K562 (cell line): ENCODE measurements around the gene ARFGAP3. TPM values are rescaled to one million over a fixed set of nuclear protein-coding genes. Genes with fewer than 3 reads are reported as not detected.

Source experiments
- ATAC-seq: fragments of 200-7000 bp; cut with Tn5 transposase; 3 replicates; pipeline ENCODE4 v1.9.1; 2020; ENCODE audit warnings: moderate library complexity
- BruUV-seq: library from RNA; stranded (reverse); fragments of 400-500 nt; replicated peaks from 2 replicates; lab custom pipeline; 2021; lab: Mats Ljungman, UMichigan
- CTCF ChIA-PET: fragments of 300-600 bp; formaldehyde crosslinking; extraction: SDS; loops from one replicate; lab custom pipeline; 2021; ENCODE audit warnings: low intra/inter-chr PET ratio; lab: Yijun Ruan, JAX
- POLR2A ChIA-PET: fragments of 300-600, 350-650 bp; sonication (Branson Sonifier 250); formaldehyde crosslinking; extraction: SDS; loops from one replicate; lab custom pipeline; 2021; ENCODE audit warnings: antibody characterized with exemption, inconsistent platforms; lab: Yijun Ruan, JAX
- DNase-seq, 4 experiments: peaks; one replicate each; pipeline versions ENCODE4 v3.0.0 to v3.0.0-alpha.2; 2011 to 2018; ENCODE audit warnings: low spot score in 3 of 4, mixed read lengths in 3 of 4; ENCODE audit errors: extremely low read depth in 1 of 4
- FAIRE-seq: peaks from 2 replicates; lab custom pipeline; 2011; peaks lifted over from hg19 to GRCh38; lab: Jason Lieb, UNC
- H2AFZ ChIP-seq: 2 replicates; pipeline ENCODE4 v1.6.0; 2011; ENCODE audit warnings: low read depth, low read length, control low read depth, inconsistent platforms
- H3K27ac ChIP-seq: fragments of 200-600 bp; 3 replicates; pipeline ENCODE4 v1.8.0; 2011; ENCODE audit warnings: low read depth, mild to moderate bottlenecking, control low read depth, inconsistent platforms, low read length, moderate library complexity, mixed read lengths; ENCODE audit errors: extremely low read depth
- H3K27me3 ChIP-seq, 2 experiments: fragments of 300-600 bp in 1 of 2; 2 replicates in 1 of 2; 3 replicates in 1 of 2; pipeline versions ENCODE4 v1.6.0 to v1.8.0; 2011; ENCODE audit warnings: inconsistent platforms in 2 of 2, low read length in 2 of 2, mild to moderate bottlenecking in 1 of 2, mixed read lengths in 1 of 2, moderate library complexity in 1 of 2; ENCODE audit not compliant: control insufficient read depth in 2 of 2, insufficient read depth in 2 of 2
- H3K36me3 ChIP-seq: fragments of 300-600 bp; 3 replicates; pipeline ENCODE4 v1.8.0; 2011; ENCODE audit warnings: mild to moderate bottlenecking, low read length, inconsistent platforms; ENCODE audit not compliant: control insufficient read depth, insufficient read depth
- H3K4me1 ChIP-seq, 2 experiments: fragments of 200-600 bp in 1 of 2; replicated peaks in 1 of 2; 2 replicates in 1 of 2; 3 replicates in 1 of 2; pipeline versions ENCODE4 v1.5.1 to v1.8.0; 2011; ENCODE audit warnings: inconsistent platforms in 2 of 2, low read length in 2 of 2, mild to moderate bottlenecking in 1 of 2, mixed read lengths in 1 of 2, moderate library complexity in 1 of 2; ENCODE audit not compliant: control insufficient read depth in 2 of 2, insufficient read depth in 2 of 2
- H3K4me2 ChIP-seq: 2 replicates; pipeline ENCODE4 v1.6.1; 2011; ENCODE audit warnings: low read length, control low read depth, inconsistent platforms, mixed read lengths; ENCODE audit not compliant: insufficient read depth
- H3K4me3 ChIP-seq: fragments of 200-600 bp; sonication (generic), shearing (Covaris generic); 2 replicates; pipeline ENCODE4 v1.5.1; 2016; ENCODE audit warnings: control low read depth, inconsistent platforms
- H3K79me2 ChIP-seq: fragments of 200-600 bp; 3 replicates; pipeline ENCODE4 v1.8.0; 2011; ENCODE audit warnings: low read length, inconsistent platforms; ENCODE audit not compliant: control insufficient read depth, insufficient read depth
- H3K9ac ChIP-seq, 2 experiments: 2 replicates each; pipeline versions ENCODE4 v1.6.0 to v1.6.1; 2011; ENCODE audit warnings: low read depth in 2 of 2, low read length in 2 of 2, control low read depth in 1 of 2, inconsistent platforms in 1 of 2, mild to moderate bottlenecking in 1 of 2, mixed read lengths in 1 of 2; ENCODE audit not compliant: insufficient read depth in 1 of 2
- H3K9me1 ChIP-seq: one replicate; pipeline ENCODE4 v1.6.0; 2011; ENCODE audit warnings: inconsistent platforms, mild to moderate bottlenecking, low read length, moderate library complexity; ENCODE audit not compliant: control insufficient read depth, insufficient read depth
- H3K9me3 ChIP-seq: replicated peaks from 2 replicates; pipeline ENCODE4 v1.5.1; 2011; ENCODE audit warnings: low read depth, low read length, inconsistent platforms; ENCODE audit not compliant: control insufficient read depth, insufficient read depth
- H4K20me1 ChIP-seq: replicated peaks from 2 replicates; pipeline ENCODE4 v1.6.1; 2011; ENCODE audit warnings: low read length, inconsistent platforms, mixed read lengths; ENCODE audit not compliant: control insufficient read depth, insufficient read depth
- HDAC8 ChIP-seq: fragments of 450-650 bp; IDR thresholded peaks from 2 replicates; pipeline ENCODE4 v1.6.1; 2016; ENCODE audit warnings: mild to moderate bottlenecking, missing genetic modification characterization, moderate library complexity, missing compliant biosample characterization
- HMGN3 ChIP-seq: IDR thresholded peaks from 2 replicates; pipeline ENCODE4 v1.6.1; 2011; ENCODE audit warnings: borderline replicate concordance, low read depth, mild to moderate bottlenecking, mixed read lengths, low read length; ENCODE audit not compliant: insufficient read length; ENCODE audit errors: extremely low read depth
- ZBED1 ChIP-seq: IDR thresholded peaks from 2 replicates; pipeline ENCODE4 v1.6.1; 2014
- ZBTB17 ChIP-seq: fragments of 450-650 bp; formaldehyde crosslinking; IDR thresholded peaks from 2 replicates; pipeline ENCODE4 v1.4.0; 2020; ENCODE audit warnings: mild to moderate bottlenecking
- ZKSCAN3 ChIP-seq: fragments of 250-450 bp; sonication (Bioruptor Pico); IDR thresholded peaks from 2 replicates; pipeline ENCODE4 v1.4.0; 2020
- ZNF639 ChIP-seq, 2 experiments: fragments of 200-800 bp in 1 of 2; sonication (Bioruptor generic) in 1 of 2; sonication (generic) in 1 of 2; formaldehyde crosslinking in 1 of 2; IDR thresholded peaks in 1 of 2; conservative IDR thresholded peaks in 1 of 2; 2 replicates each; pipeline versions ENCODE4 v1.5.0 to v1.6.1; 2016 to 2020; ENCODE audit warnings: missing compliant biosample characterization in 1 of 2, missing genetic modification characterization in 1 of 2, missing genetic modification reagents in 1 of 2
- WGBS: fragments of 100-300 bp; shearing (Covaris generic); methylation state at CpG from one replicate; pipeline ENCODE4 v1.1.6; 2016; ENCODE audit warnings: low coverage, mixed read lengths; ENCODE audit not compliant: insufficient coverage; ENCODE audit errors: missing lambda C conversion rate; 5-methylcytosine and 5-hydroxymethylcytosine counted together
- in situ Hi-C: fragments of 300-500 bp; cut with MboI; formaldehyde crosslinking; loops from 4 replicates; pipeline ENCODE4 v1.15.0; 2018; ENCODE audit warnings: inconsistent platforms, mixed read lengths
- intact Hi-C: fragments of 100-400 bp; cut with micrococcal nuclease; formaldehyde crosslinking; loops from 2 replicates; pipeline ENCODE4 v1.14.2; 2022
- polyA plus RNA-seq, 8 experiments: library from polyadenylated mRNA; depleted of rRNA in 4 of 8; stranded (reverse) in 5 of 8; unstranded in 3 of 8; fragments of >200 nt; fragmentation: Nextera tagmentation in 2 of 8; fragmentation: Illumina TruSeq in 1 of 8; extraction: Ambion mirVana in 2 of 8; extraction: Trizol in 1 of 8; gene quantifications; 2 replicates each; pipeline versions ENCODE4 v1.2.1 to v1.2.3, GENCODE V29; 2011 to 2014; ENCODE audit warnings: inconsistent platforms in 1 of 8, missing spikeins in 1 of 8
- total RNA-seq, 7 experiments: library from RNA; depleted of rRNA in 6 of 7; stranded (reverse); fragments of >200 nt in 6 of 7; fragmentation: Illumina TruSeq in 2 of 7; extraction: Trizol in 2 of 7; gene quantifications; 2 replicates each; pipeline versions ENCODE4 v1.2.1 to v1.2.3, GENCODE V29; 2011 to 2021; ENCODE audit warnings: low replicate concordance in 1 of 7
- TF ChIP-seq, protein P1 (sequence below): fragments of 450-650 bp; IDR thresholded peaks from 2 replicates; pipeline ENCODE4 v1.6.1; 2017; ENCODE audit warnings: mild to moderate bottlenecking, moderate library complexity
- TF ChIP-seq, protein P2 (sequence below): fragments of 250-450 bp; sonication (Bioruptor Pico); IDR thresholded peaks from 2 replicates; pipeline ENCODE4 v1.8.0; 2021; ENCODE audit warnings: moderate library complexity, mild to moderate bottlenecking, inconsistent platforms

Gene ARFGAP3
- total and polyA plus RNA-seq, 9 of the 15 experiments (the other 6 are each of a cell fraction or from before 2014, with no cell fraction given), result 14.2 to 31.9 (median 22.7) TPM

GRCh38 chr22:42807185-42807584 lies 49.9 kb downstream of the ARFGAP3 start:
- FAIRE-seq (no peak), ATAC-seq (no peak), DNase-seq (no peak)
- Histone ChIP-seq H3K9me1 (no peaks in the 10 kb centered on the region), H2AFZ (no peak overlapping the region), H3K9ac (no peak overlapping the region), H3K4me1 (no peaks in the 10 kb centered on the region; a peak in 1 of 5 replicates), H3K27ac (no peak overlapping the region), H3K4me2 (no peak overlapping the region), H3K36me3 (peaks cover 18% of the 10 kb centered on the region; the same call in 2 of the 3 replicates), H4K20me1 (no peaks in the 10 kb centered on the region), H3K4me3 (no peak overlapping the region), H3K27me3 (no peaks in the 10 kb centered on the region), H3K79me2 (no peaks in the 10 kb centered on the region), H3K9me3 (no peaks in the 10 kb centered on the region)
- no TSS peak for BruUV-seq
- TF ChIP-seq, protein P1, sequence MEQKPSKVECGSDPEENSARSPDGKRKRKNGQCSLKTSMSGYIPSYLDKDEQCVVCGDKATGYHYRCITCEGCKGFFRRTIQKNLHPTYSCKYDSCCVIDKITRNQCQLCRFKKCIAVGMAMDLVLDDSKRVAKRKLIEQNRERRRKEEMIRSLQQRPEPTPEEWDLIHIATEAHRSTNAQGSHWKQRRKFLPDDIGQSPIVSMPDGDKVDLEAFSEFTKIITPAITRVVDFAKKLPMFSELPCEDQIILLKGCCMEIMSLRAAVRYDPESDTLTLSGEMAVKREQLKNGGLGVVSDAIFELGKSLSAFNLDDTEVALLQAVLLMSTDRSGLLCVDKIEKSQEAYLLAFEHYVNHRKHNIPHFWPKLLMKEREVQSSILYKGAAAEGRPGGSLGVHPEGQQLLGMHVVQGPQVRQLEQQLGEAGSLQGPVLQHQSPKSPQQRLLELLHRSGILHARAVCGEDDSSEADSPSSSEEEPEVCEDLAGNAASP, result no peak
- no peak for TF ChIP-seq ZBED1
- no peak for TF ChIP-seq ZBTB17 (CRISPR knock-in tag)
- no peak for TF ChIP-seq HDAC8 (tag)
- TF ChIP-seq ZKSCAN3 (CRISPR knock-in tag), result no peak
- TF ChIP-seq ZNF639 (CRISPR knock-in tag; conservative IDR thresholded peaks at IDR 0.05 in 1 of 2, IDR thresholded peaks at IDR 0.05 in 1 of 2), result no peak
- no peak for TF ChIP-seq HMGN3
- TF ChIP-seq, protein P2, sequence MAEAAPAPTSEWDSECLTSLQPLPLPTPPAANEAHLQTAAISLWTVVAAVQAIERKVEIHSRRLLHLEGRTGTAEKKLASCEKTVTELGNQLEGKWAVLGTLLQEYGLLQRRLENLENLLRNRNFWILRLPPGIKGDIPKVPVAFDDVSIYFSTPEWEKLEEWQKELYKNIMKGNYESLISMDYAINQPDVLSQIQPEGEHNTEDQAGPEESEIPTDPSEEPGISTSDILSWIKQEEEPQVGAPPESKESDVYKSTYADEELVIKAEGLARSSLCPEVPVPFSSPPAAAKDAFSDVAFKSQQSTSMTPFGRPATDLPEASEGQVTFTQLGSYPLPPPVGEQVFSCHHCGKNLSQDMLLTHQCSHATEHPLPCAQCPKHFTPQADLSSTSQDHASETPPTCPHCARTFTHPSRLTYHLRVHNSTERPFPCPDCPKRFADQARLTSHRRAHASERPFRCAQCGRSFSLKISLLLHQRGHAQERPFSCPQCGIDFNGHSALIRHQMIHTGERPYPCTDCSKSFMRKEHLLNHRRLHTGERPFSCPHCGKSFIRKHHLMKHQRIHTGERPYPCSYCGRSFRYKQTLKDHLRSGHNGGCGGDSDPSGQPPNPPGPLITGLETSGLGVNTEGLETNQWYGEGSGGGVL (CRISPR knock-in tag), result no peak
- in situ Hi-C loops (no loop called here), intact Hi-C loops (no loop called here)
- POLR2A ChIA-PET, result no interaction called here
- 89% methylated on average over 1 of the region's 6 CpGs for WGBS
- CTCF ChIA-PET, result no interaction called here
